ENCODE results near the gene TRIM72. TPM values are rescaled to one million over a fixed set of nuclear protein-coding genes. Genes with fewer than 3 reads are reported as not detected.
"Not testable (repeated sequence)": the region's sequence is repeated elsewhere in the genome, so short reads cannot be mapped to it uniquely, and the experiment has no call there.

The TRIM72 gene
- under 1 TPM in 1 of 4 donors, not detected in 3; 0.19 TPM for total RNA-seq

- WGBS, 2 donors: 81 to 83% methylated on average over 20 to 25 of the region's 25 CpGs
- TF ChIP-seq POLR2A (IDR thresholded peaks at IDR 0.05): no peak
- TF ChIP-seq, protein P1, sequence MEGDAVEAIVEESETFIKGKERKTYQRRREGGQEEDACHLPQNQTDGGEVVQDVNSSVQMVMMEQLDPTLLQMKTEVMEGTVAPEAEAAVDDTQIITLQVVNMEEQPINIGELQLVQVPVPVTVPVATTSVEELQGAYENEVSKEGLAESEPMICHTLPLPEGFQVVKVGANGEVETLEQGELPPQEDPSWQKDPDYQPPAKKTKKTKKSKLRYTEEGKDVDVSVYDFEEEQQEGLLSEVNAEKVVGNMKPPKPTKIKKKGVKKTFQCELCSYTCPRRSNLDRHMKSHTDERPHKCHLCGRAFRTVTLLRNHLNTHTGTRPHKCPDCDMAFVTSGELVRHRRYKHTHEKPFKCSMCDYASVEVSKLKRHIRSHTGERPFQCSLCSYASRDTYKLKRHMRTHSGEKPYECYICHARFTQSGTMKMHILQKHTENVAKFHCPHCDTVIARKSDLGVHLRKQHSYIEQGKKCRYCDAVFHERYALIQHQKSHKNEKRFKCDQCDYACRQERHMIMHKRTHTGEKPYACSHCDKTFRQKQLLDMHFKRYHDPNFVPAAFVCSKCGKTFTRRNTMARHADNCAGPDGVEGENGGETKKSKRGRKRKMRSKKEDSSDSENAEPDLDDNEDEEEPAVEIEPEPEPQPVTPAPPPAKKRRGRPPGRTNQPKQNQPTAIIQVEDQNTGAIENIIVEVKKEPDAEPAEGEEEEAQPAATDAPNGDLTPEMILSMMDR (IDR thresholded peaks at IDR 0.05): no peak
- intact Hi-C loops (cut with DNase I; ENCODE audit: low total_unique reads): no loop called here
- no peak for DNase-seq (ENCODE audit: low spot score in 2 of 2)
- H3K4me3 ChIP-seq (ENCODE audit: low read depth, poor library complexity, severe bottlenecking): no peak within 1 kb of the TSS
These were observed at the start of gene TRIM72 for GRCh38 chr16:31213877-31214707. Gene TRIM72 (plus strand): TSS chr16:31214119. CDS start chr16:31214739, 620 bp downstream.

GRCh38 chr16:31167315-31167714, 46.6 kb upstream of the TRIM72 start:
- no peak for TF ChIP-seq POLR2A (IDR thresholded peaks at IDR 0.05)
- TF ChIP-seq, protein P1 (IDR thresholded peaks at IDR 0.05): no peak
- WGBS, 2 donors: 90 to 91% methylated on average over 8 of the region's 8 CpGs
- no peak overlapping the region for H3K4me3 ChIP-seq (ENCODE audit: low read depth, poor library complexity, severe bottlenecking)
- intact Hi-C loops (cut with DNase I; ENCODE audit: low total_unique reads): no loop called here
- no peak for DNase-seq (ENCODE audit: low spot score in 2 of 2)

DNA sequence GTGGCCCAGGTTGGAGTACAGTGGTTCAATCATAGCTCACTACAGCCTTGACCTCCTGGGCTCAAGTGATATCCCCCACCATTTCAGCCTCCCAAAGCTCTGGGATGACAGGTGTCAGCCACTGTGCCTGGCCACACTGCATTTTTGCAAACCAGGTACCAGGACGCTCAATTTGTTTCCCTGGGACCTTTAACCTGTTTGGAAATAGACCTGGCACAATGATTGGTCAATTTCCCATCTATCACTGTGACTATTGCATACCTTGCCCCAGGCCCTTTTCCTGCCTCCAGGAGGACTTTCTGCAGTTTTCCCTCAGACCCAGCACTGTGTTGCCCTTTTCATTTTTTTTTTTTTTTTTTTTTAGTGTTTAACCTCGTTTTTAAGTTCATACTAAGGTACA, 45.1 kb upstream of the TRIM72 start:
- DNase-seq (ENCODE audit: low spot score in 2 of 2): no peak
- TF ChIP-seq, protein P1 (IDR thresholded peaks at IDR 0.05): no peak
- TF ChIP-seq POLR2A (IDR thresholded peaks at IDR 0.05): no peak
- WGBS, 2 donors: 57 to 60% methylated on average over 2 of the region's 2 CpGs
- H3K4me3 ChIP-seq (ENCODE audit: low read depth, poor library complexity, severe bottlenecking): no peak overlapping the region
- intact Hi-C loops (cut with DNase I; ENCODE audit: low total_unique reads): no loop called here

GRCh38 chr16:31170048-31170447, 43.9 kb upstream of the TRIM72 start:
- WGBS, 2 donors: no CpG with 5 or more reads among the region's 2 CpGs
- DNase-seq (ENCODE audit: low spot score in 2 of 2); H3K4me3 ChIP-seq (ENCODE audit: low read depth, poor library complexity, severe bottlenecking): not testable (repeated sequence)
- intact Hi-C loops (cut with DNase I; ENCODE audit: low total_unique reads): loop anchor here (10.0 kb wide), 1 partner anchor 275 kb away; the partner anchor contains the start of gene ZNF843

- WGBS, 2 donors: 55 to 69% methylated on average over 3 of the region's 3 CpGs
- no peak for DNase-seq (ENCODE audit: low spot score in 2 of 2)
- no peak overlapping the region for H3K4me3 ChIP-seq (ENCODE audit: low read depth, poor library complexity, severe bottlenecking)
- no peak for TF ChIP-seq POLR2A (IDR thresholded peaks at IDR 0.05)
- TF ChIP-seq, protein P1 (IDR thresholded peaks at IDR 0.05): no peak
- intact Hi-C loops (cut with DNase I; ENCODE audit: low total_unique reads): loop anchor here (10.0 kb wide), 1 partner anchor 268 kb away; the partner anchor contains the start of gene ZNF843
These were observed 36.8 kb upstream of the TRIM72 start for GRCh38 chr16:31177136-31177535.

- TF ChIP-seq, protein P1 (IDR thresholded peaks at IDR 0.05): no peak
- peak in 1 of 2 donors; percentile 4 for TF ChIP-seq POLR2A (IDR thresholded peaks at IDR 0.05)
- intact Hi-C loops (cut with DNase I; ENCODE audit: low total_unique reads): loop anchor here (10.0 kb wide), 1 partner anchor 266 kb away; the partner anchor contains the start of gene ZNF843
- DNase-seq (ENCODE audit: low spot score in 2 of 2): peak in 1 of 2 donors; percentile 87
- 4 to 9% methylated on average over 15 to 27 of the region's 27 CpGs for WGBS, 2 donors
- peak overlapping the region; percentile 65 for H3K4me3 ChIP-seq (ENCODE audit: low read depth, poor library complexity, severe bottlenecking)
These were observed 34.6 kb upstream of the TRIM72 start for GRCh38 chr16:31179219-31179746.

Measured in lower leg skin (tissue), 4 donors.